Peyer's patch (tissue), 4 donors: Measurements from ENCODE around the gene GLI2.

Experiments
- POLR2A ChIP-seq, 2 donors: fragments of 450-650 bp; IDR thresholded peaks; one replicate each; pipeline ENCODE4 v1.5.1; 2017; ENCODE audit warnings: antibody characterized with exemption in 2 of 2, mild to moderate bottlenecking in 2 of 2, moderate library complexity in 2 of 2
- TF ChIP-seq, protein P1 (sequence below), 6 experiments: fragments of 450-650 bp in 4 of 6; fragments of 200-600 bp in 2 of 6; sonication (generic) in 1 of 6; IDR thresholded peaks; one replicate each; pipeline ENCODE4 v1.5.1; 2017 to 2019; ENCODE audit warnings: antibody characterized with exemption in 6 of 6, mild to moderate bottlenecking in 3 of 6, moderate library complexity in 1 of 6

- TF ChIP-seq, protein P1, sequence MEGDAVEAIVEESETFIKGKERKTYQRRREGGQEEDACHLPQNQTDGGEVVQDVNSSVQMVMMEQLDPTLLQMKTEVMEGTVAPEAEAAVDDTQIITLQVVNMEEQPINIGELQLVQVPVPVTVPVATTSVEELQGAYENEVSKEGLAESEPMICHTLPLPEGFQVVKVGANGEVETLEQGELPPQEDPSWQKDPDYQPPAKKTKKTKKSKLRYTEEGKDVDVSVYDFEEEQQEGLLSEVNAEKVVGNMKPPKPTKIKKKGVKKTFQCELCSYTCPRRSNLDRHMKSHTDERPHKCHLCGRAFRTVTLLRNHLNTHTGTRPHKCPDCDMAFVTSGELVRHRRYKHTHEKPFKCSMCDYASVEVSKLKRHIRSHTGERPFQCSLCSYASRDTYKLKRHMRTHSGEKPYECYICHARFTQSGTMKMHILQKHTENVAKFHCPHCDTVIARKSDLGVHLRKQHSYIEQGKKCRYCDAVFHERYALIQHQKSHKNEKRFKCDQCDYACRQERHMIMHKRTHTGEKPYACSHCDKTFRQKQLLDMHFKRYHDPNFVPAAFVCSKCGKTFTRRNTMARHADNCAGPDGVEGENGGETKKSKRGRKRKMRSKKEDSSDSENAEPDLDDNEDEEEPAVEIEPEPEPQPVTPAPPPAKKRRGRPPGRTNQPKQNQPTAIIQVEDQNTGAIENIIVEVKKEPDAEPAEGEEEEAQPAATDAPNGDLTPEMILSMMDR (IDR thresholded peaks at IDR 0.05) = no peak
- TF ChIP-seq POLR2A (IDR thresholded peaks at IDR 0.05) = no peak
Observed at GRCh38 chr2:120699292-120699691, 36.4 kb upstream of the GLI2 start.
